Measurements from ENCODE around the gene U2AF1L4.

DNA sequence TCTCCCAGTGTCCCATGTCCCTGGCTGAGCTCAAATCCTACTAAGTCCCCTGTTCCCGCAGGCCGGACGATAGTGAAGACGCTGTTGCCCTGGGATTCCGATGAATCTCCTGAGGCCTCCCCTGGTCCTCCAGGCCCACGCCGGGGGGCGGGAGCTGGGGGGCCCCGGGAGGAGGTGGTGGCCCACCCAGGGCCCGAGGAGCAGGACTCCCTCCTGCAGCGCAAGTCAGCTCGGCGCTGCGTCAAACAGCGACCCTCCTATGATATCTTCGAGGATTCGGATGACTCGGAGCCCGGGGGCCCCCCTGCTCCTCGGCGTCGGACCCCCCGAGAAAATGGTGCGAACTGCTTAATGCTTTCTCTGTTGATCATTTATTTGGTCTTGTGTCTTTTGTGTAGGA is 21.5 kb downstream of the U2AF1L4 start:
- TF ChIP-seq POLR2AphosphoS5 (IDR thresholded peaks at IDR 0.05) = no peak
- no peak for TF ChIP-seq EP300 (IDR thresholded peaks at IDR 0.05)
- TF ChIP-seq, protein P1, sequence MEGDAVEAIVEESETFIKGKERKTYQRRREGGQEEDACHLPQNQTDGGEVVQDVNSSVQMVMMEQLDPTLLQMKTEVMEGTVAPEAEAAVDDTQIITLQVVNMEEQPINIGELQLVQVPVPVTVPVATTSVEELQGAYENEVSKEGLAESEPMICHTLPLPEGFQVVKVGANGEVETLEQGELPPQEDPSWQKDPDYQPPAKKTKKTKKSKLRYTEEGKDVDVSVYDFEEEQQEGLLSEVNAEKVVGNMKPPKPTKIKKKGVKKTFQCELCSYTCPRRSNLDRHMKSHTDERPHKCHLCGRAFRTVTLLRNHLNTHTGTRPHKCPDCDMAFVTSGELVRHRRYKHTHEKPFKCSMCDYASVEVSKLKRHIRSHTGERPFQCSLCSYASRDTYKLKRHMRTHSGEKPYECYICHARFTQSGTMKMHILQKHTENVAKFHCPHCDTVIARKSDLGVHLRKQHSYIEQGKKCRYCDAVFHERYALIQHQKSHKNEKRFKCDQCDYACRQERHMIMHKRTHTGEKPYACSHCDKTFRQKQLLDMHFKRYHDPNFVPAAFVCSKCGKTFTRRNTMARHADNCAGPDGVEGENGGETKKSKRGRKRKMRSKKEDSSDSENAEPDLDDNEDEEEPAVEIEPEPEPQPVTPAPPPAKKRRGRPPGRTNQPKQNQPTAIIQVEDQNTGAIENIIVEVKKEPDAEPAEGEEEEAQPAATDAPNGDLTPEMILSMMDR (IDR thresholded peaks at IDR 0.05) = no peak
